Stimulated activated CD4-positive, alpha-beta T cell treated with anti-CD3 and anti-CD28 coated beads, Interleukin-4, amount 100 ng/mL, for 4 hours (primary cell): ENCODE data around the gene FAH.
A peak's percentile ranks its signal among the peaks of the same experiment; 100 is the strongest.
"Not testable (repeated sequence)": the region's sequence is repeated elsewhere in the genome, so short reads cannot be mapped to it uniquely, and the experiment has no call there.

Source experiments
- DNase-seq, 2 experiments: peaks; one replicate each; pipeline ENCODE4 v3.0.0-alpha.2; 2020

The FAH gene

DNA sequence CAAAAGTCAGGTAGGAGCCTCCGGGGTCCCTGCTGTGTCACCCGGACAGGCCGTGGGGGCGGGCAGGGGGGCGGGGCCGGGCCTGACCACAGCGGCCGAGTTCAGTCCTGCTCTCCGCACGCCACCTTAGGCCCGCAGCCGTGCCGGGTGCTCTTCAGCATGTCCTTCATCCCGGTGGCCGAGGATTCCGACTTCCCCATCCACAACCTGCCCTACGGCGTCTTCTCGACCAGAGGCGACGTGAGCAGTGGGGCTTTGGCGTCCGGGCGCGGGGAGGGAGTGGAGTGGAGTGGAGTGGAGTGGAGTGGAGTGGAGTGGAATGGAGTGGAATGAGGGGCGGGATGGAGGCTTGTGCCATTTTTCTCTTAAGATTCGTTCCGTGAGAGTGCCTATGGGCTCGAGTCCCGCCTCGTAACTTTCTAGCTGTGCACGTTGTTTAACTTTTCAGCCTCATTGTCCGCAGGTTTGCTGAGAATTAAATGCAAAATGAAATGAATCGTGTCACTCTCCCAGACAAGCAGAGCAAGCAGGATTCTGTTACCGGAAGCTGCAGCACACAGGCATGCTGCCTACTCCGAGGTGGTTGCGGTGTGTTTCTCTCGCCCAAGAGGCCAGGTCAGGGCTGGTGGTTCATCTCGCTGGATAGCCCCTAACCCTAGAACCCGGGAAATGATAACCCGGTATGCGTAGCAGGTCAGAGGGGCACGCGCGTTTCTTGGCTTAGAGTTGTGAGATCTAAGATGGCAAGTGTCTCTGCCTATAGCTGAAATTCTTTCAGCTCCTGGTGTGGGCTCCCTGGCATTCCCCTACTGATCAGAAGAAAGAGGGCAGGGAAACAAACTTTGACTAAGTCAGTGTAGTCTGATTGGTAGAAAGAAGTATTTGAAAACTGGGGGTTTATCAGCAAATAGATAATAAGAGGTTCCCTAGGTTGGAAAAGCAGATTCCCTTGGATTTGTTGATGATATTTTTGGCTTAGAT, at the start of gene FAH:
TSS of gene FAH (plus strand) at position 104 of the 981 bp plus-strand sequence. CDS start at position 160, 56 bp downstream.
- DNase-seq: peak; percentile 12 to 13

DNA sequence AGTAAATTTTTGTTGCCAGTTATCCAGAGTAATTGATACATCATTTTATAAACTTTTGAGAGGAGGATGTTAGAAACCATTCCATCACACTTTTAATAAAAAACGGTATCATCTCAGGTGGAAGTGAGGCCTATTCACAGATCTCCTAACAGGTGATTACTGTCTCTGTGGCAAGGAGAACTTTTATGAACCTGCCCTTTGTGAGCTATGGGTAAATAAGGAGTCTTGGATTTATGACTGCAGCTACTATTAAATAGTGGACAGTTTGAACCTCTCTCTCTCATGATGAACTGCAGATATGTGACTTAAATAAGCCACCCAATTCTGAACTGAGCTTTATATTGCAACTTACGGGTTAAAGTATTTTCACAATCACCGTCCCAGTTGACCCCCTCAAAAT, 47.6 kb upstream of the FAH start:
- DNase-seq: no peak

DNA sequence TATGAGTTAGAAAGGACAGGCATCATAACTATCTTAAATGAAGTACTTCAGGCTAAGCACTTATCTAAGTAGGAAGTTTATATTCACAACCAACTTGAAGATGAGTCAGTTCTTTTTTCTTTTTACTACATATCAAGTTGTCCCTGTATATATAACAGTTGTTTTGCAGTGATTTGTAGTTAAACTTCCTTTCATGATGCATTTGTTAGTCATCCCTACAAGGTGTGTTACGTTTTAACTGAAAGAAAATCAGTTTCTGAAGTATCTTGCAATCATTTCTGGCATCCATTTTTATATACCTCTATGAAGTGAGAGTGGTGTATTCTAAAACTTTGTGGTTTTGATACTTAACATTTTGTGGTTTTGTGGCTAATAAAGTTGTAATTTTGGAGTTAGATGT, 47.2 kb upstream of the FAH start:
- DNase-seq: no peak

DNA sequence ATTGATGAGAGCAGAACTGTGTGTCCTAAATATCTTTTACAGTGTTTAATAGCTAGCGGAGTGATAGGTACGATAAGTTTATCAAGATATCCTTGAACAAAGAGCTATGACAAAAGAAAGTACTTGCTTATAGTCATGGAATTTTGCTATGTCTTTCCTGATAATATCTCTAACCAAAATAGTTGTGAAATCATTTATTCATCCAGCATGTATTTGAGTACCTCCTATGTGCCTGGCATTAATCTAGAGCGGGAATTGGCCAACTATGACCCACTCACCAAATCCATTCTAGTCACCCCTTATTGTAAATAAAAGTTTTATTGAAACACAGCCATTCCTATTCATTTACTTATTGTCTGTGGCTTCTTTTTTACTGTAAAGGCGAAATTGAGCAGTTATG, 46.7 kb upstream of the FAH start:
- no peak for DNase-seq

DNA sequence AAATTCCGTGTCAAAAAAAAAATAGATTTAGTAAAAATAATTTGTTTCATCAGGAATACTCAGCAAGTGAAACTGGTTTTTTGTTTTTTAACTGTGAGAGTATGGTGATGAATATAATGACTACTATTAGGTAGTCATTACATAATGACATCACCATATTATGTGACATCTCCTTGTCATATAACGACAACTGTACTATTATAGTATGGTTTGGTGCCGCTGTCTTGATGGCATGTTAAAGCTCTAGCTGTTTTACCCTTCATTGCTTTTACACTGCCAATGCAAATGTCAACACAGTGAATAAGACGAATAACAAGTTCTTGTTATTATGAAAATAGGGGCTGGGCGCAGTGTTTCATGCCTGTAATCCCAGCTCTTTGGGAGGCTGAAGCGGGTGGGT, 45.6 kb upstream of the FAH start:
- no peak for DNase-seq

DNA sequence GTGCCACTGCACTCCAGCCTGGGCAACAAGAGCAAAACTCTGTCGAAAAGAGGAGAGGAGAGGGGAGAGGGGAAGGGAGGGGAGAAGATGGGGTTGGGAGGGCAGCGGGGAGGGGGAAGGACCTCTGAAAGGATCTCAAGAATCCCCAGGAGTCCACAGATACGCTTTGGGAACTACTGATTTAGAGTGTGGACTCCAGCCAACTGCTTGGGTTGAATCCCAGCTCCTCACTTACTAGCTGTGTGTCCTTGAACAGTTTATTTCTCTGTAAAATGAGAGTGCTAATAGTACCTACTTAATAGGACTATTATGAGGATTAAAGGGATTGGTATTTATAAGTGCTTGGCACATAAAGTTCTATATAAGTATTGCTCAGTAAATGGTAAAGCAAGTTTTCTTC, 45.0 kb upstream of the FAH start:
- DNase-seq: no peak

DNA sequence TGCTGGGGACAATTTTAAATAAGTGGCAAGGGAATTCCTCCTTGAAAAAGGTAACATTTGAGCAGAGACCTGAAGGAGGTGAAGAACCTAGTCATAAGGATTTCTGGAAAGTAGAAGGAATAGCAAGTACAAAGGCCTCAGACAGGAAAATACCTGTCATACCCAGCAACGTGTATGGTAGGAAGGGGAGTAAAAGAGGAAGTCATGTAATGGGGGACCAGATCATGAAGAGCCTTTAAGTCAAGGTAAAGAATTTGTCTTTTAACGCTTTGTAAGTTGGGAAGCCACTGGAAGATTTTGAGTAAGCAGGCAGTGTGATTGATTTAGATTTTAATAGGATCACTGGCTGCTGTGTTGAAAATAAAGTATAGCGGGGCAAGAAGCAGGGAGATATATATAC, 43.4 kb upstream of the FAH start:
- DNase-seq: no peak

DNA sequence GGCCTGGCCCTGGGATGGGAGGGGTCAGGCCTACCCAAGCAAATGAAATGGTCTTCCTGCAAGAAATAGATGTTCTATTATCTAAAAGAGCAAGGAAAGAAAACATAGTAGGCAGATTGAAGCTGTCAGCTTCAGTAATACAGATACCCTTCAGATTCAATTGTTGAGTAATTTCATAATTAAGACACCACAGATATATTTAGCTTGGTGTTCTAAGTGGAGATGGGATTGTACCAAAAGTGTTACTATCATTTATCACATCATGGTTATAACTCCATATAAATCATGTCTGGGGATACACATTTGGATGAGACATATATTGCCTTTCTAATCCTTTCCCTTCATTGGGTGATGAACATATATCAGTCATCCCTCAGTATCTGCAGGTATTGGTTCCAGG, 41.9 kb upstream of the FAH start:
- DNase-seq: no peak

DNA sequence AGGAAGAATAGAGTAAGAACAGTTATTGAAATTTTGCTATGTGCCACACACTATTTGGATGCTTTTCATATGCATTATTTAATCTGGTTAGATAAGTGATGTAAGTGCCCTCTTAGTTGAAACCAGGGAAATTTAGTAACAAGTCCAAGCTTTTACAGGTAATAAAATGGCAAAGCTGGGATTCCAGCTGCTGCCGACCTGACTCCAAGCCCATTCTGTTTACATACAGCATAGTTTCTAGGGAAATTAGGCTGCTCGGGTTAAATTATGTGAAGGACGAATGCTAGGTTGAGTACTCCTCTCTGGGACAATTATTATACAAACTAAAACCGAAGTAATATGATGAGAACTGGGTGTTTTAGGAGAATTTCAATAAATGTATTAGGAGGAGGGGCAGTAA, 38.7 kb upstream of the FAH start:
- DNase-seq: no peak

DNA sequence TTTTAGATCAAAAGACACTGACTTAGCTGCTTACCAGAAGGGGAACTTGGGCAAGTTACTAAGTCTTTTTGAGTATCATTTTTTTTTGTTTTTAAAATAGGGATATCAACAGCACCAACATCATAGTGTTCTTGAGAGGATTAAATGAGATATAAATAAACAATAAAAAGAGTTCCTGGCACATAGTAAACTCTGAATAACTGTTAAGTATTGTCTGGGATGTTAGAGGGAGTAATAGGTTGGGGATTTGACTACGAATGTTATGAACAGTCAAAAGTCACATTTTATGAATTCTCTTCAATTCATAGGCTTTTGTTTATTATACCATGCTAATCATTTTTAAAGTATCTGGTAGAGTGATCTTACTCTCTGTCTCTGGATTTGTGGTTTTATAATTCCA, 37.8 kb upstream of the FAH start:
- no peak for DNase-seq

DNA sequence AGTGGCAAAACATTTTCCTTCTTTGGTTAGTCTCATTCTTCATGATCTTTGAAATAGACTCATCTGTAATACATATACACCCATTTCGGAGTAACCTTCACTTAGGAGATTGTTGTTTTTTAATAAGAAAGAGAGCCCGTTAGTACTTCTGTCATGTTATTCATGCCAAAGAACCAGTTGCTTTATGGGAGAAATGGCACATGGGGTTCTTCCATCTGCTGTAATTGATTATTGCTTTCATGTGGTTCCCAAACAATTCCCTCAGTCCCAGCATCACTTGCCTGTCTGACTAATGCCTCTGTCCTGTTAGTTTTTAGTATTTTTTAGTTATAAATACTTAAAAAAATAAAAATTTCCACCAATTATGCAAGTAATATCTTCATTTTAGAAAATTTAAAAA, 33.8 kb upstream of the FAH start:
- no peak for DNase-seq

DNA sequence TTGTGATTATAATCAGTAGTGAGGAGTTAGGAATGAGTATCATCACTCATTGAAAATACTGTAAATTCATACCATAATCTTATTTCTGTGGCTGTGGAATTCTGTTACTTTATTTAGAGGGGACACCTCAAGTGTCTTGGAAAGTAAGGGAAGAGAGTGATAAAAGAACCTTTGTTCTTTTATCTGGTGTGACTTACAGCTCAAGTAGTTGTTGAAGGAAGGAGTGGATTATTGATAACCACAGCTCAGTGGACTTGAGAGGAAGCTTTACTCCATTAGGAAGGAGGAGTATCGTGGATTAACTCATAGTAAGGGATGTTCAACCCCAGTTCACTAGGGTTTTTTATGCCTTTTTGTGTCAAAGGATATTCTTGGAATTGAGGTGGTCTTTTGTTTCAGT, 32.2 kb upstream of the FAH start:
- DNase-seq: no peak

DNA sequence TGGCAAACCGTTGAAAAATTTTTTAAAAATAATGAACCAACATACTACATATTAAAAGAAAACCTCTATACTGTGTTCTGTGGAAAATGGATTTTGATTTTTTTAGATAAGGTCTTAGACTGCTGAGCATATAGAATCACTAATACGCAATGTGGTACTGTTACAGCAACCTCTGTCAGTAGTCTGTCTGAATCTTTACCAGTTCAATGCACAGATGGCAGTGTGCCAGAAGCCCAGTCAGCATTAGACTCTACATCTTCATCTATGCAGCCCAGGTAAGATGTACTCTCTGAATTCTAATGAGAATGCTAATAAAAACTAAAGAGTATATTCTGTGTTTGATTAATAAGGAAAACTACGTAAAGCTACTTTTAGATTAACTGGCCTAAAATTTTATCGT, 31.3 kb upstream of the FAH start:
- no peak for DNase-seq

DNA sequence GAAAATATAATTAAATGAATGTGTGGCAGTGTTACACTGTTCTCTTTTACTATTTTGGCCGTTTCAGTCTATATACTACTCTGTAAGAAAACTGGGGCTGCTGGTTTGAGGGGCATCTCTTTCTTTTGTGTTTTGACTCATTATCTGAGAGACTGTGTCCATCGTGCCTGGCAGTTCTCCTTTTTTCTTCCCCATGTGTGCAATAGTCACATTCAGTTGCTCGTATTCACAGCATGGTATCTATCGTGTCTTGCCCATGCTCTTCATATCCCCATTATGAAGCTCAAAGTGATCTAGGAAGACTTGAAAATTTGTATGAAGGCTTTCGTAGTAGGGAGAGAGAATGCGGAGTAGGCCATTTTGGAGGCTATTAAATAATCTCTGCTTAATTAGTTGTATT, 29.8 kb upstream of the FAH start:
- DNase-seq: no peak

DNA sequence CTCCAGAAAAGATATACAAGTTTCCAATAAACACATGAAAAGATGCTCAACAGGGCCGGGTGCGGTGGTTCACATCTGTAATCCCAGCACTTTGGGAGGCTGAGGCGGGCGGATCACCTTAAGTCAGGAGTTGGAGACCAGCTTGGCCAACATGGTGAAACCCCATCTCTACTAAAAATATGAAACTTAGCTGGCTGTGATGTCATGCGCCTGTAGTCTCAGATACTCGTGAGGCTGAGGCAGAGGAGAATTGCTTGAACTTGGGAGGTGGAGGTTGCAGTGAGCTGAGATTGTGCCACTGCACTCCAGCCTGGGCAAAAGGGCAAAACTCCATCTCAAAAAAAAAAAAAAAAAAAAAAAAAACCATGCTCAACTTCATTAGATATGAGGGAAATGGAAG, 25.5 kb upstream of the FAH start:
- not testable (repeated sequence) for DNase-seq

DNA sequence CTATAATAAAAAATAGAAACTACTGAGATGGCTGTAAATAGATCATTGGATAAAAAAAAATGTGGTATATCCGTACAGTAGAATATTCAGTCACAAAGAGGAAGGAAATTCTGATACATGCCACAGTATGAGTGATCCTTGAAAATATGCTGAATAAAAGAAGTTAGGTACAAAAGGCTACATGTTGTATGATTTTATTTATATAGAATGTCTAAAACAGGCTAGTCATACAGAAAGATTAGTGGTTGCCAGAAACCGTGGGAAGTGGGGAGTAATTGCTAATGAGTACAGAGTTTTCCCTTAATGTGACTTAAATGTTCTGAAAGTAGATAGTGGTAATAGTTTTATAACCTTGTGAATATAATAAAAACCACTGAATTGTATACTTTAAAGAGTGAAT, 24.9 kb upstream of the FAH start:
- no peak for DNase-seq

DNA sequence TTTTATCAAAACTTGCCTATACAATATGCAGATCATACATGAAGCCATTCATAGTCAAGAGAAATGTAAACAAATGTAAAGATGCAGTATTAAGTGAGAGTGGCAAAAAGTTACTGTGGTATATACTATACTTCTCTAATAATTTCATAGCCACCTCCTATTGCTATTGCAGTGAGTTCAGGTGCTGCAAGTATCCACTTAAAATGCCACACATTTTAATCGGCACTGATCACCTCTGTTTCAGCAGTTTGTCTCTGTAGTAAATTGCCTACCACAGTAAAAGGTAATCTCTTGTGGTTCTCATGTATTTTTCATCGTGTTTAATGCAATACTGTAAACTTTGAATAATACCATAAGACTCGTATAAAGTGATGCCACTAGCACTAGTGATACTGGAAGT, 20.4 kb upstream of the FAH start:
- DNase-seq: no peak

DNA sequence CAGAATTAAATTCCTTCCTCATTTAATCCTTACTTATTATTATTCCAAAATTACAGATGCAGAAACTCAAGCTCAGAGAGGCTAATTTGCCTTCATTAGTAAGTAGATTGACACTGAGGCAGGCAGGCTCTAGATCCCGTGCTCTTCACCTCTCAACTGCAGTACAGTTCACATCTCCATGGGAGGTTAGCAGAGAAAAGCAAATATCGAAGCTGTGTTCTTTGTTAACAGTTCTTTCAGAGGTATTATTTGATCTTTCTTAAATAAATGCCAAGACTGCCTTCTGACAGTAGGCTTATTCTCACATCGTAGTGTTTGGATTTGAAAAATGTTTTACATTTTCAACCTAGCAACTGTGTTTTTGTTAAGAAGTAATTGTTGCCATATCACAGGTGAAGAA, 15.9 kb upstream of the FAH start:
- DNase-seq: no peak

DNA sequence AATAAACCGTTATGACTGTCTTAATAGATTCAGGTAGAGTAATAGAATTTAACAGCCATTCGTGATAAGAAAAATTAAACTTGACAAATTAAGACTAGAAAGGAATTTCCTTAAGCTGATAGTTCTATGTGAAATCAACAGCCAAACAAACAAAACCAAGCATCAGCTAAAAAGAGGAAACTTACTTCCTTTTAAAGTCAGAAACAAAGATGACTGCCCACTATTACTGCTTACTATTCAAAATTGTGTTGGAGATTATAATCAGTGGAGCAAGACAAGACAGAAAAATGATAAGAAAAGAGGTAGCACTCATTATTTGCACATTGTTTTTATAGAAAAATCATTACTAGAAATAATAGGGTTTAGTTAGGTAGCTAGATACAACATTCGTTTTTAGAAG, 13.8 kb upstream of the FAH start:
- DNase-seq: no peak

DNA sequence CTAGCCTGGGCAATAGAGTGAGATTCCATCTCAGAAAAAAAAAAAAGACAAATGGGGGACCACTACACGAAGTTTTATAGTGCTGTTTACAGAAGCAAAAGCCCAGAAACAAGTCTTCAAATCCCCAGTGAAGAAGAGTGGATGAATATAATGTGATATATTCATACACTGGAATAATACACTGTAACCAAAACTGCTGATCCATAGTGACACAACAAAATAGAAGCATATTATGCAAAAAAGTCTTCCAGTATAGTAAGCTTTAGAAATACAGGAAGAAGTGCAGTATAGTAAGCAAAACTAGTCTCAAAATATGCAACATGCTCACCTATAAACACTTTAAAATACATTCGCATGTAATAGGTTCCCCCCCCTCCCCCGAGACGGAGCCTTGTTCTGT, 11.9 kb upstream of the FAH start:
- no peak for DNase-seq

DNA sequence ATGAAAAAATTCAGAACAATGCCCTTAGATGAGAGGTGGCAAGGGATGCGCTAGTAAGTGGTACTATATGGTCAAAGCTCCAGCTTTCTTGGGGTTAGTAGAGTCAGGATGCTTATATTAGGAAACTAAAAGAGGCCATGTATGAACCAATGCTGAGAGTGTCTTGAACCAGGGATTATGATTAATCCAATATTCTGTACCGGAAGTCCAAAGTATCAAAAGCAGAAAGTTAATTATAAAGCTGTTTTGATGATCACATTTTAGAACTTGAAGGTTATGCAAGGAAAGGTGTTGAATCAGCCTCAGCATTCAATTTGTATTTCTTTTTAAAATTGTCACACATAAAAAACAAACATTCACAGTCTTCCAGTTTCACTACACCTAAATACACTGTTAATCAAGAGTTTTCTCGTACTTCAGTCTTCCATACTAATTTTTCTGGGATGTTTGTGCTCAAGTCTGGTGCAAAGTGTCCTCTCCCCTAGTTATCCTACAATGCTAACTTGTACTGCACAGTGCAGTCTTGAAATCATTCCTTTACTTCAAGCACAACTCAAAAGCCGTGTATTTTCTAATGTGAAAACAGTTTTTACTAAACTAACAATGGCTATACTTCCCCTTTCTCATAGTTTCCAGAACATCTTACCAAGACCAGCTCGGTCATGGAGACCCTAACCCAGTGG, 10.7 kb upstream of the FAH start:
- DNase-seq: no peak

DNA sequence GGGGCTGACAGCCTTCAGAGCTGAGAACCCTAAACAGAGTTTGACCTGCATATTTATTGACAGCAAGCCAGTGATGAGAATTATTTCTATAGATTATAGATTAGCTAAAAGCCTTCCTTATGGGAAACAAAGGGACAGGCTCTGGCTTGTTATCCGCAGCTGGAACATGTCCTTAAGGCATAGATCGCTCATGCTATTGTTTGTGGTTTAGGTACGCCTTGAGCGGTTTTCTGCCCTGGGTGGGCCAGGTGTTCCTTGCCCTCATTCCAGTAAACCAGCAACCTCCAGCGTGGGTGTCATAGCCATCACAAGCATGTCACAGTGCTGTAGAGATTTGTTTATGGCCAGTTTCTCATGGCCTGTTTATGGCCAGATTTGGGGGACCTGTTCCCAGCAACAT, 10.2 kb upstream of the FAH start:
- DNase-seq: no peak

DNA sequence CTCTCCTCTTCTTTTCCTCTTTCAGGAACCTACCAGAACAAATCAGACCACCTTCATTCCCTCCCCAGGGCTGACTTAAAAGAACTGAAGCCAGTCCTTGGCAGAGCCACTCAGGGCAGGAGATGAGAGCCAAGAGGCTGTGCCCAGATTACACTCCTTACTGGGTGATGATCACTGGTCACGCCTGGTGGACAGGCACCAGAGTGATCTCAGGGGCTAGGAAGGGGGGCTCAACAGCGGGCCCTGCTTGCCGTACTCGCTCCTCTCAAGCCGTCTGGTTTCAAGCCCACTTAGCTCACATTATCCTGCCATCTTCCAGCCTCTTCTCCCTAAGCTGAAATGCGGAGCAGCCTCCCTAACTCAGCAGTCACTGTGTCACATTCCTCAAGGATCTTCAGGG, 1.7 kb upstream of the FAH start:
- DNase-seq: no peak

DNA sequence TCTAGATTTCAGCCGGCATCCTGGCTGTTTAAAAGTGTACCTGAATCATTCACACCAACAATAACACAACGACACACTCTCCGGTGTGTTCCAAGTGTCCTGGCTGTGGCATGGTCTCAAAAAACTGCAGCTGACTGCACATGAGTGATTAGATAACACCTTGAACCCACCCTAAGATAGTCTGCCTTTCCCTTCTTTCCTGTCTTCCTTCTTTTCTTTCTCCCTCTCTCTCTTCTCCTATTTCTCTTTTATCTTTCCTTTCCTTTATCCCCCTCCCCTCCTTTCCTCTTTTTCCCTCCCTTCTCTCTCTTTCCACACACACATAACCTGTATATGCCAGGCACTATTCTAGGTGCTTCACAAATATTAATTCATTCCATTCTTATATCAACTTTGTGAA, 1.2 kb upstream of the FAH start:
- DNase-seq: no peak
